GM12891 (cell line): ENCODE results near the gene CLDN7.

Experiments used
- POLR2A ChIP-seq: IDR thresholded peaks from 2 replicates; pipeline ENCODE4 v1.6.1; 2011; ENCODE audit warnings: low read depth, low read length, control low read depth
- POLR2AphosphoS5 ChIP-seq: IDR thresholded peaks from 2 replicates; pipeline ENCODE4 v1.6.1; 2011; ENCODE audit warnings: low read depth, low read length, control low read depth
- TAF1 ChIP-seq: IDR thresholded peaks from 2 replicates; pipeline ENCODE4 v1.6.1; 2011; ENCODE audit warnings: low read depth, low read length, control low read depth

DNA sequence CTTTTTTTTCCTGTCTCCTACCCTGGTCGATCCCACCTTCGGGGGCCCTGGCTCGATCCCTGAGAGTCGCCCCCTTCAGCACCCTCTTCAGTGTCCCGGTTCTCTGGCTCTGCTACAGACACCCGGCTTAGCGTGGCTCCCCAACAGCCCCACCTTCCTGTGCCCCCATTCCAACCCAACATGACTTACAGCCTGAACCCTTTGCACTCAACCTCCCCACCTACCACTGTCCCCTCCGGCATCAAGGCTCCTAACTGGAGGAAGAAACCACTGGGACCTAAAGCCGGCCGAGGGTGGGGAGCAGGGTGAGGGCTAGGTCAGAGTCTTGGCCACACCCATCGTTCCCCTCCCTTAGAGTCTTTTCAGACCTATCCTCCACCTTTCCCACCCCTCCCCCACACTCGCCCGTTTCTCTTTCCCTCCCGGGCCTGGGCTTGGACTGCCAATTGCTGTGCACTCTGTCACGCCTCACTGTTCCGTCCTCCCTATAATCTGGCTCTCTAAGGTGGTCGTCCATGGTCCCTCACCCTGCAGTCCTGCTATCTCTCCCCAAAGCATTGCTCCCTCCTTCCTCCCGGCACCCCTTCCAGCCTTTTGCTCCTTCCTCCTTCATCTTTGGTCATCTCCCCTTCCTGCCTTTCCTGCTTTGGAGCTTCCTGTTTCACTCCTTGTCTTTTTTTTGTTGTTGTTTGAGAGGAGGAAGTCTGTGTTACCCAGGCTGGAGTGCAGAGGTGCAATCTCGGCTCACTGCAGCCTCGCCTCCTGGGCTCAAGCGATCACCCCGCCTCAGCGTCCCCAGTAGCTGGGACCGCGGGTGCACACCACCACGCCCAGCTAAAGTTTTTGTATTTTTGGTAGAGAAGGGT, 890 bp upstream of the CLDN7 start:
- TF ChIP-seq TAF1 (no peak), POLR2AphosphoS5 (no peak), POLR2A (no peak)
